ENCODE results near the gene CRYAB.
"Not testable (repeated sequence)": the region's sequence is repeated elsewhere in the genome, so short reads cannot be mapped to it uniquely, and the experiment has no call there.

CRYAB gene

DNA sequence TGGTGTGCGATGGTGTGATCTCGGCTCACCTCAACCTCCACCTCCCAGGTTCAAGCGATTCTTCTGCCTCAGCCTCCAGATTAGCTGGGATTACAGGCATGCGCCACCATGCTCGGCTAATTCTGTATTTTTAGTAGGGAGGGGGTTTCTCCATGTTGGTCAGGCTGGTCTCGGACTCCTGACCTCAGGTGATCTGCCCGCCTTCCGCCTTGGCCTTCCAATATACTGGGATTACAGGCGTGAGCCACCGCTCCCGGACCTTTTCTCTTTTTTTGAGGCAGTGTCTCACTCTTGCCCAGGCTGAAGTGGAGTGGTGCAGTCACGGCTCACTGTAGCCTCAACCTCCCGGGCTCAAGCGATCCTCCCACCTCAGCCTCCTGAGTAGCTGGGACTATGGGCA, 21.6 kb upstream of the CRYAB start:
- DNase-seq: not testable (repeated sequence)

DNA sequence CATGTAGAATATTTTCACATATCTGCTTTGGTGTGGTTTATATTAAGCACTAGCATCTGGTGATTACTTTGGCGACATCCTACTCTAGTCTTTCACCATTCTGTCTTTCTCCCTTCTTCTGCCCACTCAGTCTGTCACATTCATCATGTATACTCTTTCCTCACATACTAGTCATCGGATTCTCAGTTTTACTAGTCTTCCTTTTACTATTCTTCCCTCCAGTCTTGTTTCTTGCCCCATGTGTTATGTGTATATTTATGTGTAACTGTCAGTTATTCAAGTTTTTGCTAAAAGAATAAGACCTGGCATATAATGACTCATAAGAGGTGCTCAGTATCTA, 21.0 kb upstream of the CRYAB start:
- DNase-seq: no peak

GRCh38 chr11:111930472-111930871, 18.9 kb upstream of the CRYAB start:
- no peak for DNase-seq

GRCh38 chr11:111926505-111927391, 15.2 kb upstream of the CRYAB start:
- peak; percentile 96 for DNase-seq

DNA sequence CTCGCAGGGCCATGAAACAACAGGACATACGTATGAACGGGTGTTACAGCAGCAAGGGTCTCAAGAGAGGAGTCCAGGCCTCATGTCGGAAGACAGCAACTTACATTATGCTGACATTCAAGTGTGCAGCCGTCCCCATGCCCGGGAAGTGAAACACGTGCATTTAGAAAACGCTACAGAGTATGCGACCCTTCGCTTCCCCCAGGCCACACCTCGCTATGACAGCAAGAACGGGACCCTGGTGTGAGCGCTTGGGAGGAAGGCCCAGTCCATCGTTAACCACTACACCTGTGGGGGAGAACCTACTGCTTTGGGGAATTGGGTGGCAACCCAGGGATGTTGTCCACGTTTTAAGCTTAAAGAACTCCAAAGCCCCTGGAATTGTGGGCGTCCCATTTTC, 14.4 kb upstream of the CRYAB start:
- DNase-seq: no peak

DNA sequence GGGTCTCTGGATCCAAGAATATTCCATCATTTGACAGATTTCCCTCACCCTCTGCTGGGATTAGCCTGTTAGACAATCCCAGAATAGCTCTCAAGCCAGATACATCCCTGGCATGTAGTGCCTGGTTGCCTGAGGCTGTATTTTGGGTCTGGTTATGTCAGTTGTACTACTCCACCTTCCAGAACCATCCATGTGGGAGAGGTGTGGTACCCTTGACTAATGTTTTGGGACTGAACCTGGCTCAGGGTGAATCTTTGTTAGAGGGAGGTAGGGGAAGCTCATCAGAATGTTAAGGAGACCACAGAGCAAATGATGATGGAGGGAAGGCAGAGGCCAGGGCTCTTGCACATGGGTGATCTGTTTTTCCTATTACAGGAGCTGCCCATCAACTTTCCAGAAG, 12.4 kb upstream of the CRYAB start:
- no peak for DNase-seq

- no peak for DNase-seq
Observed at GRCh38 chr11:111923351-111923788, 11.8 kb upstream of the CRYAB start.

- DNase-seq: peak; percentile 7
Observed at GRCh38 chr11:111922803-111923202, 11.2 kb upstream of the CRYAB start.

- no peak for DNase-seq
Observed at GRCh38 chr11:111921541-111922230, 10.1 kb upstream of the CRYAB start.

GRCh38 chr11:111920908-111921307, 9.3 kb upstream of the CRYAB start:
- DNase-seq: no peak

DNA sequence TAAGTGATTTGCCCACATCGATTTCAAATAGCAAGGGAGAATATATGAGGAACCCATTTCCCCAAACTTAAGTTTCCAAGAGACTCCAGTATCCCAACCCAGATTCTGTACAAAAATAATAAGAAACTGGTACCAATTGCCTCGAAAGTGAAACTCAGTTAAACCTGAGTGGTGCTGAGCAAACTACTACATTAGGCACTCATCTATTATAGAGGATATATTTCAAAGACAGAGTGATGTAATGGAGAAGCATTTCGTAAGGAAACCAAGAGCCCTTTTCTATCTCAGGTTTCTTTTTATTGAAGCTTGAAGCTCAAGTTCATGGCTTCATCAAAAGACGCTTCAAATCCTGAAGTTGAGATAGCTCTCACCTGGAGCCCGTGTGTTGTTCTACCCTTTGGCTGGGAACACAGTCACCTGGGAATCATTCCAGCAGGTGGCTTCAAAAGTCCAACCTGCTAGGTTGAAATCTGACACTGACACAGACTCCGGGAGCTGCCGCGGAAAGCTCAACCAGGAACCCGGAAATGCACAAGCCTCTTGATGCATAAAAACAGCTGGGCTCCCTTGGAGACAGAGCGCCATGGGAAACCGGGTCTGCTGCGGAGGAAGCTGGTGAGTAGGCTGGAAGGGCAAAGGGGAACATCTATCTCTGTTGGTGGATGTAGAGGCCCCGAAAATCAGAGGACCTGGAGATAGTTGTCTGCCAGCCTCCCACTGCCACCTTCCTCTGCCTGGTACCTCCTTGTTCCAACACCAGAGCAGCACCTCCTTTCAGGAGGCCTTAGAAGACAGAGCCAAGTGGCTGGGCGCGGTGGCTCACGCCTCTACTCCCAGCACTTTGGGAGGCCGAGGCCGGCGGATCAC, 7.1 kb upstream of the CRYAB start, which contains the start of gene C11orf52:
Gene C11orf52, plus strand, starts transcription at position 524 of the 867 bp plus-strand sequence. Its CDS starts 60 bp downstream, at position 584.
- DNase-seq: peak; percentile 98

GRCh38 chr11:111917788-111918187, 6.2 kb upstream of the CRYAB start:
- no peak for DNase-seq

DNA sequence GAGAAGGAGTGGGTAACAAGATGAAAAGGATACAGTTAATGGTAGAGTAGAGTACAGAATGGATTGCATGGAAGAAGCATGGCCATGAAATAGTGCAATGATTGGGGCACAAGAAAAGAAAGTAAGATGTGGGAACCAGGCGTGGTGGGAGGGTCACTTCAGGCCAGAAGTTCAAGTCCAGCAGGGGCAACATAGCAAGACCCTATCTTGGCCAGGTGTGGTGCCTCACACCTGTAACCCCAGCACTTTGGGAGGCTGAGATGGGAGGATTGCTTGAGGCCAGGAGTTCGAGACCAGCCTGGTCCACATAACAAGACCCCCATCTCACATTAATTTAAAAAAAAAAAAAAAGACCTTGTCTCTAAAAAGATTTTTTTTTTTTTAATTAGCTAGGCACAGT, 5.7 kb upstream of the CRYAB start:
- DNase-seq: no peak

DNA sequence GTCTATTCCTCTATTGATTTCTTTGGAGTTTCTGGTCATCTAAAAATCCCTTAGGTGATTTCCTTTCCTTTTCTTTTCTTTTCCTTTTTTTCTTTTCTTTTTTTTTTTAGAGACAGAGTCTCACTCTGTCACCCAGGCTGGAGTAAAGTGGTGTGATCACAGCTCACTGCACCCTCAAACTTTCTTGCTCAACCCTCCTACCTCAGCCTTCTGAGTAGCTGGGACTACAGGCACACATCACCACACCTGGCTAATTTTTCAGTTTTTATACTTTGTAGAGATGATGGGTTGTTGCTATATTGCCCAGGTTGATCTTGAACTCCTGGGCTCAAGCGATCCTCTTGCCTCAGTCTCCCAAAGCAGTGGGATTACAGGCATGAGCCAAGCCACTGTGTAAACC, 5.2 kb upstream of the CRYAB start:
- DNase-seq: no peak

- peak; percentile 56 for DNase-seq
Observed at GRCh38 chr11:111913997-111914396, 2.4 kb upstream of the CRYAB start.

- no peak for DNase-seq
Observed at GRCh38 chr11:111913031-111913861, 1.7 kb upstream of the CRYAB start.

DNA sequence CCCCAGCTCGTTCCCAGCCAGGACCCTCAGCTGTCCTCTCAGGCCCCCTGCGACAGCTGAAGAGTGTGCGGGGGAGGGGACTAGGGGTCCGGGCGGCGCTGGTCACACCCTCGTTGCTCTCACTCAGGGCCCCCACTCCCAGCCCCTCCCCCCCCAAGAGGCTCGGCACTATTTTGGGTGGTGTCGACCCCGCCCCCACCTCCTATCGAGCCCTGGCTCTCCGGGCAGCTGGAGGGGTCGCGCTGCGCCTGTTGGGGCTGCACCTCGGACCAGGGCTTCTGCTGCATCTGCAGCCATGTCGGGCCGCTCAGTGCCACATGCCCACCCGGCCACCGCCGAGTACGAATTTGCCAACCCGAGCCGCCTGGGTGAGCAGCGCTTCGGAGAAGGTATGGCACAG, 965 bp upstream of the CRYAB start, which contains the start of gene HSPB2:
Gene HSPB2, plus strand, starts transcription at position 200 of the 400 bp plus-strand sequence. Its CDS starts 96 bp downstream, at position 296.
- no peak for DNase-seq

- DNase-seq: peak; percentile 18
Observed at GRCh38 chr11:111910676-111911562, 651 bp downstream of the CRYAB start.

DNA sequence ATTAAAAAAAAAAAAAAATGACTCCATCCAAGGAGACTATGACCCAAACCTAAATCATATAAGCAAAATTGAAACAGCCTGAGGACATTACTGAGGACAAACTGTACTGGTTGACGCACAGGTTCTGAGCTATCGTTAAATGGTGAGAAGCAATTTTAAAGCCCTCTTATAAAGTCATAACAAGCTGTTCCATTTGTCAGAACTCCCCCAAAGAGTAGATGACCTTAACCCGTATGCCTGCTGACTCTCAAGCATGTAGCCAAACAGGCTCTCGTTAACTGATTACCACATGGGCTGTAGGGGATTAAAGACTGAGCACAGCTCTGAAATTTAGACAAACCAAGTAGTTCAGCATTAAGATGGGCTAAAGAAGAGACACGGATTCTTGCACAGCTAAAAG, 2.2 kb downstream of the CRYAB start:
- no peak for DNase-seq

- DNase-seq: no peak
Observed at GRCh38 chr11:111908639-111909305, 2.8 kb downstream of the CRYAB start.
